Measurements from ENCODE around the gene PCSK6.
"Not testable (repeated sequence)": the region's sequence is repeated elsewhere in the genome, so short reads cannot be mapped to it uniquely, and the experiment has no call there.

GRCh38 chr15:101356512-101357172 lies 132.9 kb downstream of the PCSK6 start:
- not testable (repeated sequence) for TF ChIP-seq CTCF, POLR2A (IDR thresholded peaks at IDR 0.05)

Measured in Peyer's patch (tissue), 4 donors.